ENCODE results near the gene SFRP2.

The SFRP2 gene

GRCh38 chr4:153794006-153794405 is 5.1 kb upstream of the SFRP2 start:
- no peak for DNase-seq (ENCODE audit: low read depth in 2 of 2)

- no peak for DNase-seq (ENCODE audit: low read depth in 2 of 2)
Observed at GRCh38 chr4:153792618-153793247, 3.9 kb upstream of the SFRP2 start.

DNA sequence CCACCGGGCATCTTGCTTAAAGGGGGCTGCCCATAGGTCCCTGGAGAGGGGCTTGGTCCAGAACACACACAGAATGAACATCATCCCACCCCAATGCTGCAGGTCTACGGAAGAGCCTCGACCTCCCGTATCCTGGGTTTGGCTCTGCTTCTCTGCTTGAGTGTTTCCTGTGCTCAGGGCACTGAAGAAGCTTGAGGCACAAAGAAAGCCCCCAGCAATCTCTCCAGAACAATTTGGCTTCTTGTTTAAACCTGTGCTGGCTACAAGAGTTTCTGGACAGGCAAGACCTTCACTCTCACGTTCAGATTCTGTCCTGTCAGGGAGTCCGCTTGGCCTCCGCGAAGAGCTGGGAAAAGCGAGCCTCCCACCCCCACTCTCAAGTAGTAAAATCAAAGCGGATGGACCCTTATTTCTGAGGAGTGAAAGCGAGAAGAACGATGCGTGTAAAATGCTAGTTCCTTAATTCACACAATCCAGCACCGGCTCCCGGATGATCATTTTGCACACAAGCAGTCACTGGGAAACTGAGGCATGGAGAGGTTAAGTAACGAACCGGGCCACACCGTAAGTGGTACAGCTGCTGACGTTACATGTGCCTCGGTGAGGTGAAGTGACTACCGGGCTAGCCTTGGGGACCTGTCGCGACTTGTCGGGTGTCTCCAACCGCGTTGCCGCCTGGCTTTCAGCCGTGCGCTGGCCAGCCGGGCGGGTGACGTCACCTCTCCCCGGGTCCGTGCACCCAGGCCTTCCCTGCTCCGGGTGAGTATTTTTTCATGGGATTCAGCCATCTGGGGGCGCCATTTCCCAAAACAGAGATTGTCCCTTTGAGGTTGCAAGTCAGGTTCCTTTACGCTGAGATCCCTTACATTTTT is 3.1 kb upstream of the SFRP2 start:
- peak; percentile 42 to 53 for DNase-seq (ENCODE audit: low read depth in 2 of 2)

DNA sequence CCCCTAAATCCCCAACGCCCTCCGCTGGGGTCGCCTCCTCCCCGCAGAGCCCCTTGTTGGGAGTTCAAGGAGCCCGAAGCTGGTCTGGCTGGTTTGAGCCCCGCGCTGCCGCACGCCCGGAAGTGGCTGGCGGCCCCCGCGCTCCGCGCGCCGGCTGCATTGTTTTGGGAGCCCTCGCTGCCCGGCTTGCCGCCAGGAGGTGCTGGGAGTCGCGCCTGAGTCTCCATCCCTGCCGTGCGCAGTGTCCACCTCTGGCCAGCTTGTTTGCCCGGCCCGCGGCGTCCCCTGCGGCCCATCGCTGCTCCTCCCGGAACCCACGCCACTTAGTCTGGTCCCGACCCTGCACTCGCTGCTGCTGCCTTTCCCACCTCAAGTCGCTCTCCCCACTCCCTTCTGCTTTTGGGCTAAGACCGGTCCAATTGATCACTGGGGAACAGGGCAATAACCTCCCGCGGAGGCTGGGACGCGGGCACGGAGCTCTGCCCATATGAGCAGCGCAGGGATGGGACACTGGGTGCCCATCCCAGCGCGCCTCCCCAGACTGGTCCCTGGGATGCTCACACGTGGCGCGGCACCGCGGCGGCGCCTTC is 2.2 kb upstream of the SFRP2 start:
- no peak for DNase-seq (ENCODE audit: low read depth in 2 of 2)

GRCh38 chr4:153790500-153790865 is 1.6 kb upstream of the SFRP2 start:
- DNase-seq (ENCODE audit: low read depth in 2 of 2), result no peak

GRCh38 chr4:153789741-153790499 is 1.0 kb upstream of the SFRP2 start:
- DNase-seq (ENCODE audit: low read depth in 2 of 2), result no peak

GRCh38 chr4:153788051-153788412 is 851 bp downstream of the SFRP2 start:
- DNase-seq (ENCODE audit: low read depth in 2 of 2), result no peak

GRCh38 chr4:153787575-153787974 is 1.3 kb downstream of the SFRP2 start:
- no peak for DNase-seq (ENCODE audit: low read depth in 2 of 2)

DNA sequence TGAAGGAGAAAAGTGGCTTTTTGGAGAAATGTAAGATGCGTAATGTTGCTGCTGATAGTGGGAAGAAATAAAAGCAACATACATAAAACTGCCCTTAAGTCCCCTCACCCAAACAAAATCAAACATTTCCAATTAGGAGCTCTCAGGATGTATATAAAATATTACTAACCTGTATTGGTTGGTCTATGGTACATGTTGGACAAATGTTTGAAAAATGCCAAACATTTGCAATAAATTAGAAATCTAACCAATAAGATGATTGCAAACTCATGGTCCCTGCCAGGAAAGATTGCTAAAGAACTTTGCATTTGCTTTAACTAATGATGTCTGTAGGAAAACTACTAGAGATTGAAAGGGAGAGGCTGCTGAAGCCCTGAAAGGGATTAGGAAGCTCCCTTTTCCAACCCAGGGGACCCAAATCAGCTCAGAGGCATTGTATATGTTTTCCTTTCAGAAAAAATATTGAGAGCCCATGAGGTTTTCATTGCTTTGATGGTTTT is 1.8 kb downstream of the SFRP2 start:
- no peak for DNase-seq (ENCODE audit: low read depth in 2 of 2)

DNA sequence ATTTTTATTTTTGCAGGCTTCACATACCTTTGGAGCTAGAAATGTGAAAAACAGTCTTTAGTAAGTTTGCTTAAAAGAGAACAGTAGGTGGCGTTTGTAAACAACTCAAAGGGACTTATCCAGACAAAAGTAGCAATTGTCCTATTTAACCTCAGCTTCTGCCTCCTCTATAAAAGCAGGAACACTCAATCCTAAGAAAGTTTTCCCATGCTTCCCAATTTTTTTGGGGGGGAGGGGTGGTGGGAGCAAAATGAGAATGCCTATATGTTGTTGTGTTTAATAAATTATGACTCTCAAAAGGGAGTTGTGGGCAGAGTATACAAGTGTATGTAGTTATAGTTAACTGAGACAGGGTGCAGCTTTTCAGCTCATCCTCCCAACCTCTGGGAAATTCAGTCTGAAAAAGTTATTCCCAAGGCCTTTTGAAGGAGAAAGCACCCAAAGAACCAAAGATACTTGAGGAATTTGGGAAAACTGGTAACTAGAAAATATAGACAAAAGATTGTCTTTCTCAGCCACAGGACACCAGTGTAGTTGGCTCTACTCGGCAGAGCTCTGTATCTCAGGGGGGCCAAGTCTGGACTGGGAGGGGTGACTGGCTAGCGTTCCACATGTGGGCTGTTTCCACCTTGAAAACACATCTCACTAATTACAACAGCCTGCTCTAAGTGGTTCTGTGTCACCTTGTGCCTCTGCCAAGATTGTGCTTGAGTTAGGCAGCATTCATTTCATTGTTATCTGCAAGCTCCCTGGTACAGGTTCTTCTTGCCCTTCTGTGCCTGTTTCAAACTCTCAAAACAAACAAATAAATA is 2.8 kb downstream of the SFRP2 start:
- DNase-seq (ENCODE audit: low read depth in 2 of 2), result no peak

GRCh38 chr4:153784166-153784699 is 4.7 kb downstream of the SFRP2 start:
- no peak for DNase-seq (ENCODE audit: low read depth in 2 of 2)

- DNase-seq (ENCODE audit: low read depth in 2 of 2), result no peak
Observed at GRCh38 chr4:153782581-153782980, 6.3 kb downstream of the SFRP2 start.

DNA sequence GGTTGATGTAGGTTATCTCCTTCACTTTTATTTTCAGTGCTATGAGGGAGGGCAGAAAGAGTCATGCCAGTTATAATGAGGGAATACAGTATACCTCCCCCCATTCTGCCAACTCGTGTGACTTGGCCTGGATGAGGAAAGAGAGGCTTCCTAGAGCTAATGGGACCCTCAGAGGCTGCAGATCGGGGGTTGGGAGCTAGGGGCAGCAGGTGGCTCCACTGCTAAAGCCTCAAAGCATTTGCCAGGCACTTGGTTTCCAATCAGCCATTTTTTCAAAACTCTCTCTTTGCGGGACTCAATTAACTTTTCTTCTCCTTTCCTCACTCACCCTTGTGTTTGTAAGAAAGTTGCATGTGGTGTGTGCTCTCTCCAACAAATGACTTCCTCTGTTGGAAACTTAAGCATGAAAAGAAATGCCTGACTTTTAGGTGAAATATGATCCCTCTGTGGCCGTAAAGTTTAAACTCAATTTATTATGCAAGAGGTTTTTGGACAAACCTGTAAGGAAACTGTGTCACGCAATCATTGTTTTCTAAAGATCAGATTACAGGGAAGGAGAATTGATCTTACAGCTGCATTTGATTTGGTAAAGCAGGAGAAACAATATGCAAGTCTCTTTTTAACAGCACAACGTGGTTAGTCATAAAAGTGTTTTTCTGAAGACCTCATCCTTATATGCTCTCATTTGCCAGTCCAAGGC is 7.0 kb downstream of the SFRP2 start:
- DNase-seq (ENCODE audit: low read depth in 2 of 2), result no peak

DNA sequence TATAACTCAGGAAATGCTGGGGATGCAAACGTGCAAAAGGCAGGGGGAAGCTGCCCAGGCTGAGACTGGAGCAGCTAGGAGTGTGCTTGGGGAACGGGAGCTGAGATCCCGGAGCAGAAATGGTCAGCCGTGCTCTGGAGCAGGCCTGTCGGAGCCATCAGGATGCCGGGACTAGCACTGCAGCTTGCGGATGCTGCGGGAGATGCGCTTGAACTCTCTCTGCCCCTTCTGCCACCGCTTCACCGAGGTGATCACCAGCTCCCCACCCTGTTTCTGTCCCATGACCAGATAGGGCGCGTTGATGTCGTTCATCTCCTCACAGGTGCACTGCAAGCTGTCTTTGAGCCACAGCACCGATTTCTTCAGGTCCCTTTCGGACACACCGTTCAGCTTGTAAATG is 7.6 kb downstream of the SFRP2 start:
- no peak for DNase-seq (ENCODE audit: low read depth in 2 of 2)

DNA sequence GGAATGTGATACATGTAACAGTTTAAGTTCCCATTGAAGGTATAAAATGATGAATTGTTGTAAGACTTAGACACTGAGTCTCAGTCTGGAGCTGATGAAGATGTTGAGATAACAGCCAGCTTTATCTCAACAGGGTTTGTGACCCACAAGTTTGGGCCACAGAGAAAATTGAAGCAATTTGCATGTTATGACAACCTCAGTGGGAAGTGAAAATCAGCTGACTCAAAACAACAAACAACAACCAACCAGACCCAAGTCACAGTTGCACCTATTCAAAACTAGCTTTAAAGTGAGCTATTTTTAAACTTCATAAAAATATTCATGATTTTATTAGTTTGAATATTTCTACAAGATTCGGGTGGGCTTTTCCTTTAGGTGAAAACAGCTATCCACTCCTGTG is 8.0 kb downstream of the SFRP2 start:
- no peak for DNase-seq (ENCODE audit: low read depth in 2 of 2)

- DNase-seq (ENCODE audit: low read depth in 2 of 2), result no peak
Observed at GRCh38 chr4:153780221-153780620, 8.7 kb downstream of the SFRP2 start.

DNA sequence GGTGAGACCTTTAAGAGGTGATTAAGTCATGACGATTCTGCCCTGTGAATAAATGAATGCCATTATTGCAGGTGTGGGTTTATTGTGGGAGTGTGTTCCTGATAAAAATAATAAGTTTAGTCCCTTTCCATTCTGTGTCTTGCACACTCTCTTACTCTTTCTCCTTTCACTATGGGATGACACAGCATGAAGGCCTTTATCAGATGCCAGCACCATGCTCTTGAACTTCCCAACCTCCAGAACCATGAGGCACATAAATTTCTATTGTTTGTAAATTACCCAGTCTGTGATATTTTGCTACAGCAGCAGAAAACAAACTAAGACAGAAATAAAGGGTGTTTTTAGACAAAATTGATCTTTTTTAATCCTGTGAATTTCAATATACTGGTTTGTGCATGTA is 10.5 kb downstream of the SFRP2 start:
- DNase-seq (ENCODE audit: low read depth in 2 of 2), result no peak

DNA sequence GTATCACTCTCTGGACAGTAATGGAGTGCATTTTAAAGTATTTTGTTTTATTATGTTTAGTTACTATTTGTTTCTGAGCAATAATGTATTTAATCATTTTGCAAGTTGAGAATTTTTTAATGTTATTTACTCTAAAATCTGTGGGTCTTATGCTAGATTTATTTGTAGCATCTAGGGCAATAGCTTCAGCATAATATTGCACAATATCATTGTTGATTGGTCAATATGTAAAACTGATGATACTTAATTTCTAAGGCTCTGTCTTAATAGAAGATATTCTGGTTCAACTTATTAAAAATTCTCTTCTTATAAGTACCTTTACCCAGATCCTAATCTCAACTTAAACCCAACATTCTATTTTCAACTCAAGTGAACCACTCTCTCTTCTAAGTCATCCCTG is 11.5 kb downstream of the SFRP2 start:
- DNase-seq (ENCODE audit: low read depth in 2 of 2), result no peak

DNA sequence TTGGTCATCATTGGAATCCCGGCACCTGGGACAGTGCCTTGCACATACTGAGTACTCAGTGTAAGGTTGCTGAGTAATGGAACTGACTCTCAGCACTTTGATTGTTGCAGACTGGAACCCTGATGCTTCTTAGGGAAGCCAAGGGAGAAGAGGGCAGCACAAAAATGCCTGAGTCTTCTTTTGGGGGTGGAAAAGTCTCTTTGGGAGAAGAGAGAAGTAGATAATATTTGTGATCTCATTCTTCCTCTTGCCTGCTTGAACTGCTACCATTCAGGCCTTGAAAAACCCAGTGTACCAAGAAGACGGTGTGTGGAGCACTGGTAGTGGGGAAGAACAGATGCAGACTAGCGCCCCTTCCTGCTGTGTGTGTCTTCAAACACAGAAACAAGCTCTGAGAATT is 12.3 kb downstream of the SFRP2 start:
- no peak for DNase-seq (ENCODE audit: low read depth in 2 of 2)

DNA sequence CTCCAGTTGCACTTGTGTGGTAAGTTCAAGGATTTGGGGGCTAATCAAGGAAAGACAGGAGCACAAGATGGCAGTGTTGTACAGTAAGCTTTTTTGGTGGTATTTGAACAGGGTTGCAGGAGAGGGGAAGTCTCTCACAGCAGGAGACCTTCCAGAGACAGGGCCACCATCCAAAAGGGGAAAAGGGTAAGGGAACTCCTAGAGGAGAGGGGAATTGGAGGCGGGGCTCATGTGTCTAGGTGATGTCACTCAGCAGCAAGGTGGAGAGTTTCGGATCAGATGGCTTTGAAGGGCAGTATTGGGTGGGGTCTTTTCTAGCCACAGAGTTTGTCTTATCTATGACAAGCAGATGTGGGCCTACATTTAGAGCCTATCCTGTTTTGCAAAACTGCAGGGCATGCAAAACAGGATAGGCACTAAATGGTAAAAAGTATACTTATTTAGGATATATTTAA is 15.6 kb downstream of the SFRP2 start:
- DNase-seq (ENCODE audit: low read depth in 2 of 2), result no peak
